ENCODE results near the gene ZNF385D. TPM values are rescaled to one million over a fixed set of nuclear protein-coding genes. Genes with fewer than 3 reads are reported as not detected.
A peak's percentile ranks its signal among the peaks of the same experiment; 100 is the strongest.

Gene ZNF385D
- total RNA-seq, 4 donors from 2014 or later, result 0.41 to 5.0 (median 1.6) TPM

DNA sequence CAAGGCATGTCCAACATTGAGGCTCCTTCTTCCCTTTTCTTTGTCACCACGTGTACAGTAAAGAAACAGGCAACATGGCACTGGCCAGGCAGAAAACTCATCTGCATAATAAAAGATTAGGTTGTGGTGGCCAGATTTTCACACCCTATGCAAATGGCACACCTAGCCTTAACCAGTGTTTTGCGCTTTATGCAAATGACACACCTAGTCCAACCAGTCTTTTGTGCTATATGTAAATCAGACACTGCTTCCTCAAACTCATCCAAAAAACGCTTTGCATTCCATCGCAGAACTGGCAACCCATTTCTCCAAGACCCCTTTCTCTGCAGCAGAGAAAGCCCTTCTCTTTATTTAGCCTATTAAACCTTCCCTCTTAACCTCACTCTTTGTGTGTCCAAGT, 109.1 kb downstream of the ZNF385D start:
- Histone ChIP-seq H3K9me3 (no peaks in the 10 kb centered on the region), H3K27ac (no peak overlapping the region), H3K36me3 (no peaks in the 10 kb centered on the region), H3K4me3 (no peak overlapping the region), H3K27me3 (no peaks in the 10 kb centered on the region), H3K4me1 (peaks cover 6 to 25% of the 10 kb centered on the region in 2 donors)
- intact Hi-C loops (cut with DNase I; ENCODE audit: low total_unique reads) (loop anchor here (10.0 kb wide), 1 partner anchor 113 kb away; the partner anchor contains the start of gene ZNF385D), in situ Hi-C loops (cut with MboI; ENCODE audit: low sequenced_read_pairs in 4 of 4) (no loop called here)
- TF ChIP-seq, protein P1, sequence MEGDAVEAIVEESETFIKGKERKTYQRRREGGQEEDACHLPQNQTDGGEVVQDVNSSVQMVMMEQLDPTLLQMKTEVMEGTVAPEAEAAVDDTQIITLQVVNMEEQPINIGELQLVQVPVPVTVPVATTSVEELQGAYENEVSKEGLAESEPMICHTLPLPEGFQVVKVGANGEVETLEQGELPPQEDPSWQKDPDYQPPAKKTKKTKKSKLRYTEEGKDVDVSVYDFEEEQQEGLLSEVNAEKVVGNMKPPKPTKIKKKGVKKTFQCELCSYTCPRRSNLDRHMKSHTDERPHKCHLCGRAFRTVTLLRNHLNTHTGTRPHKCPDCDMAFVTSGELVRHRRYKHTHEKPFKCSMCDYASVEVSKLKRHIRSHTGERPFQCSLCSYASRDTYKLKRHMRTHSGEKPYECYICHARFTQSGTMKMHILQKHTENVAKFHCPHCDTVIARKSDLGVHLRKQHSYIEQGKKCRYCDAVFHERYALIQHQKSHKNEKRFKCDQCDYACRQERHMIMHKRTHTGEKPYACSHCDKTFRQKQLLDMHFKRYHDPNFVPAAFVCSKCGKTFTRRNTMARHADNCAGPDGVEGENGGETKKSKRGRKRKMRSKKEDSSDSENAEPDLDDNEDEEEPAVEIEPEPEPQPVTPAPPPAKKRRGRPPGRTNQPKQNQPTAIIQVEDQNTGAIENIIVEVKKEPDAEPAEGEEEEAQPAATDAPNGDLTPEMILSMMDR (IDR thresholded peaks at IDR 0.05 in 4 of 5, conservative IDR thresholded peaks at IDR 0.05 in 1 of 5), result no peak
- no peak for TF ChIP-seq POLR2A (IDR thresholded peaks at IDR 0.05)
- ATAC-seq (no peak), DNase-seq (no peak)

DNA sequence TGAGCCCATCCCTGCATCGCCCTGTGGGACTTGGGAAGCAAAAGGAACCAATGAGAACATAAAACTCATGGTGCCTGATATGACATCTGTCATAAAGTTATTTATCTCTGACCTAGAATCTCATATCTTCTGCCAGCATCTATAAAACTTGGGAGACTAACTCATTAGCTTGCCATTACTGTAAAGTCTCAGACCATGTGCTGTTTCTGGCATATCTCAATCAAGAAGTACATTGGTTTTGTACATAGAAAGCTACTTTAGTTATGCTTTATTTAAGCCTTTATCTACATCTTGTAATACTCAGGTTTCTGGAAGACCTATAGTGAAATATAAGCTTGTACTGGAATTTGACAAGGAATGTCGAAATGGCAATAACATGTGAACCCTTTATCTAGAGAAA, 112.5 kb downstream of the ZNF385D start:
- Histone ChIP-seq H3K4me3 (no peak overlapping the region), H3K4me1 (peaks cover 0 to 3% of the 10 kb centered on the region in 2 donors), H3K27ac (no peak overlapping the region), H3K9me3 (no peaks in the 10 kb centered on the region), H3K36me3 (no peaks in the 10 kb centered on the region), H3K27me3 (no peaks in the 10 kb centered on the region)
- TF ChIP-seq POLR2A (IDR thresholded peaks at IDR 0.05), result no peak
- TF ChIP-seq, protein P1 (IDR thresholded peaks at IDR 0.05 in 4 of 5, conservative IDR thresholded peaks at IDR 0.05 in 1 of 5), result no peak
- ATAC-seq (no peak), DNase-seq (no peak)
- in situ Hi-C loops (cut with MboI; ENCODE audit: low sequenced_read_pairs in 4 of 4) (no loop called here), intact Hi-C loops (cut with DNase I; ENCODE audit: low total_unique reads) (no loop called here)

DNA sequence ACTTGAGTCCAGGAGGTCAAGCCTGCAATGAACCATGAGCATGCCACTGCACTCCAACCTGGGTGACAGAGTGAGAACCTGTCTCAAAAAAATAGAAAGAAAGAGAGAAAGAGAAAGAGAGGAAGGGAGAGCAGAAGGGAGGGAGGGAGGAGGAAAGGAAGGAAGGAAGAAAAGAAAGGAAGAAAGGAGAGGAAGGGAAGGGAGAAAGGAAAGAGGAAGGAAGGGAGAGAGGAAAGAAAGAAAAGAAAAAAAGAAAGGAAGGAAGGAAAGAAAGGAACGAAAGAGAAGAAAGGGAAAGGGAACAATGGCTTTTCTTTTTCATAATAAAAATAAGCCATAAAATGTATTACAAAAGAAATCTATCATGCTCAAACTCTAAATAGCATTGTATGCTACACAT, 116.9 kb downstream of the ZNF385D start:
- no peaks in the 10 kb centered on the region for H3K4me1 ChIP-seq
- no peak overlapping the region for H3K4me3 ChIP-seq
- ATAC-seq (no peak), DNase-seq (no peak)
- intact Hi-C loops (cut with DNase I; ENCODE audit: low total_unique reads), result no loop called here
- H3K27me3 ChIP-seq, result no peaks in the 10 kb centered on the region
- in situ Hi-C loops (cut with MboI; ENCODE audit: low sequenced_read_pairs in 4 of 4), result no loop called here
- no peak for TF ChIP-seq POLR2A (IDR thresholded peaks at IDR 0.05)
- TF ChIP-seq, protein P1 (IDR thresholded peaks at IDR 0.05 in 4 of 5, conservative IDR thresholded peaks at IDR 0.05 in 1 of 5), result no peak
- H3K27ac ChIP-seq, result no peak overlapping the region
- H3K36me3 ChIP-seq, result no peaks in the 10 kb centered on the region
- H3K9me3 ChIP-seq, result no peaks in the 10 kb centered on the region

DNA sequence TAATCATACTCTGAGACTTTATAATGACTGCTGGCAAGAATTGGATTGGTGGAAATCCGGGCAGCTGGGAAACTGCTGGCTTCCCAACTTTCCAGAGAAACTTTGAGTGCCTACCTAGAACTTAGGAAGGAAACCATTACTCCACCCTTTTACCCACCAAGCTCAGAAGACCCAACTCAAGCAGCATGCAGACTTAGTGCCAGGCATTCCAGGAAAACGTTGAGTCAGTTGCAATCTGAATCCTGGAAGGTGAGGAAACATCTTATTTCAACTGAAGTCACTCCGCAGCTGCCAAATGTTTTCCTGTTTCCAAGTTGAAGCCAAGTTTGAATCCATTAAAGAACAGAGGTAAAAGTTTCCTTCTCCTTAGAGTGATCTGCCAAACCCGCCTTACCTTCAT, 126.5 kb downstream of the ZNF385D start:
- in situ Hi-C loops (cut with MboI; ENCODE audit: low sequenced_read_pairs in 4 of 4) (no loop called here), intact Hi-C loops (cut with DNase I; ENCODE audit: low total_unique reads) (no loop called here)
- H3K27me3 ChIP-seq, result no peaks in the 10 kb centered on the region
- peak in 1 of 2 donors; percentile 42 for ATAC-seq
- no peak overlapping the region for H3K27ac ChIP-seq
- no peak overlapping the region for H3K4me3 ChIP-seq
- no peak for TF ChIP-seq POLR2A (IDR thresholded peaks at IDR 0.05)
- TF ChIP-seq, protein P1 (IDR thresholded peaks at IDR 0.05 in 4 of 5, conservative IDR thresholded peaks at IDR 0.05 in 1 of 5), result no peak
- H3K36me3 ChIP-seq, result no peaks in the 10 kb centered on the region
- H3K9me3 ChIP-seq, result no peaks in the 10 kb centered on the region
- DNase-seq, result no peak
- no peaks in the 10 kb centered on the region for H3K4me1 ChIP-seq

DNA sequence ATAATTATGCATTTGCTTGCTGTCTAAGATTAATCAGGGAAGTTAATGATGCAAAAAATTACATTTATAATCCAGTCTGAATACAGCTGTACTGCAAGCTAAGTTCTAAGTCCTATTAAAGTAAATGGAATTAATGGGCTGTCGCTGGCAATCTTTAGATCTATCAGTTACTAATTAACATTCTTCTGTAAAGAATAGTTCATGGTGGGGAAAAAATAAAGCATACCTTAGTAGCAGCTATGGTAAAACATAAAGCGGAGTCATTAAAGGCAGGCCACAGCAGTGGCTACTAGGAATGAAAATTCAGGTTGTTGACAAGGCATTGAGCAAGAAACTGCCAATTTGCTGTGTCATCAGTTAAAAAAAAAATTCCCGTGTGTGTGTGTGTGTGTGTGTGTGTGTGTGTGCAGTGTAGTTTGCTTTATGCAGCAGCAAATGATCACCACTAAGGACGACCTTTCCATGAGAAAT, 129.8 kb downstream of the ZNF385D start:
- no peak overlapping the region for H3K27ac ChIP-seq
- TF ChIP-seq, protein P1 (IDR thresholded peaks at IDR 0.05 in 4 of 5, conservative IDR thresholded peaks at IDR 0.05 in 1 of 5), result no peak
- no peak for TF ChIP-seq POLR2A (IDR thresholded peaks at IDR 0.05)
- H3K27me3 ChIP-seq, result no peaks in the 10 kb centered on the region
- H3K36me3 ChIP-seq, result no peaks in the 10 kb centered on the region
- no peak overlapping the region for H3K4me3 ChIP-seq
- ATAC-seq, result no peak
- no peaks in the 10 kb centered on the region for H3K4me1 ChIP-seq
- in situ Hi-C loops (cut with MboI; ENCODE audit: low sequenced_read_pairs in 4 of 4), result no loop called here
- no peaks in the 10 kb centered on the region for H3K9me3 ChIP-seq
- DNase-seq, result no peak
- intact Hi-C loops (cut with DNase I; ENCODE audit: low total_unique reads), result no loop called here

All from gastrocnemius medialis (tissue), 4 donors.